ENCODE results near the gene EHMT1. TPM values are rescaled to one million over a fixed set of nuclear protein-coding genes. Genes with fewer than 3 reads are reported as not detected.

EHMT1 gene
- total and polyA plus RNA-seq, 2 experiments from 2014 or later: 162 to 177 TPM

DNA sequence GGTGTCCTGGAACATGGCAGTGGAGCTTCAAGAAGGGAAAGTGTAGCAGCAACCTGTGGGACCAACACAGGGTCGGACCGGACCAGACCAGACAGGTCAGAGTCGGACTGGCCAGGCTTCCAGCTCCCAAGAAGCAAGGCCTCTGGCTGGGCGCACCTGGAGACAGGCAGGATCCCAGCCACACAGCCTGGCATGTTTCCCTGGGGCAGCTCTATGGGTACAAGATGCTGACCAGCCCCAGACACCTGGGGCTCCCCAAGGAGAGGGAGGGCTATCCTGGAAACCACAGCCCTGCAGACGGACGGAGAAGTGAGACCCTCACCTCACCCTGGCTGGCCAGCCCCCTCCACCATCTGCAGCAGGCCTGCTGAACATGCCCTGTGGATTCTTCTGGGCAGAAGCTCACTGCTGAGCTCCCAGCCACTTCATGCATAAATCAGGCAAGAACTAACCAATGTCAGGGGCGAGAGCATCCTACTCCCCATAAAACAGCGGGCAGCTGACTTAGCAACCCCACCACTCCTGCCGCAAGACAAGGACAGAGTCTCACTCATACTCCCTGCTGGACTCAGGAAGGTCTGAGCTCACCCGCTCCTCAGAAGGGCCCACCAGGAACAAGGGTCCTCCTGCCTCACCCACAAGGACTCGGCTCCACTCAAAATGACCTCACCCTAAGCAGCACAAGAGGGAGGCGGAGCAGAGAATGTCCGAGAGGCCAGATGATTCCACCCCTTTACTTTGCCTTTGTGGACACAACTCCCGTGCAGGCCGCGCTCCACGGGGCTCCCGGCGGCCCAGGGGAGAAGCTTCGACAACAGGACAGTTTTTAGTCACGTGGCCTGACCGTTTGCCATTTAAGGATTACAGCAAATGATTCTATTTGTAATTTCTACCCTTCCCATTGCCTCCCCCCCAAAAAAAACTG, 37.2 kb upstream of the EHMT1 start:
- peaks cover 58% of the 10 kb centered on the region for H3K36me3 Mint-ChIP-seq (ENCODE audit: low read depth)
- peaks cover 31% of the 10 kb centered on the region for H3K27me3 Mint-ChIP-seq (ENCODE audit: insufficient read depth, low read depth, poor library complexity)
- H3K27ac Mint-ChIP-seq: peak overlapping the region; percentile 23; the same call in 1 of the 2 replicates

More for the DNA sequence above, 37.2 kb upstream of the EHMT1 start:
- no peak for TF ChIP-seq POLR2AphosphoS5 (IDR thresholded peaks at IDR 0.05; ENCODE audit: low read depth)
- no peak for TF ChIP-seq ZNF331 (CRISPR knock-in tag; IDR thresholded peaks at IDR 0.05; ENCODE audit: low read depth)
- TF ChIP-seq REST (IDR thresholded peaks at IDR 0.05; ENCODE audit: unreplicated experiment): no peak
- no peak for TF ChIP-seq CREB1 (CRISPR knock-in tag; IDR thresholded peaks at IDR 0.05; ENCODE audit: low read depth)
- TF ChIP-seq, protein P1, sequence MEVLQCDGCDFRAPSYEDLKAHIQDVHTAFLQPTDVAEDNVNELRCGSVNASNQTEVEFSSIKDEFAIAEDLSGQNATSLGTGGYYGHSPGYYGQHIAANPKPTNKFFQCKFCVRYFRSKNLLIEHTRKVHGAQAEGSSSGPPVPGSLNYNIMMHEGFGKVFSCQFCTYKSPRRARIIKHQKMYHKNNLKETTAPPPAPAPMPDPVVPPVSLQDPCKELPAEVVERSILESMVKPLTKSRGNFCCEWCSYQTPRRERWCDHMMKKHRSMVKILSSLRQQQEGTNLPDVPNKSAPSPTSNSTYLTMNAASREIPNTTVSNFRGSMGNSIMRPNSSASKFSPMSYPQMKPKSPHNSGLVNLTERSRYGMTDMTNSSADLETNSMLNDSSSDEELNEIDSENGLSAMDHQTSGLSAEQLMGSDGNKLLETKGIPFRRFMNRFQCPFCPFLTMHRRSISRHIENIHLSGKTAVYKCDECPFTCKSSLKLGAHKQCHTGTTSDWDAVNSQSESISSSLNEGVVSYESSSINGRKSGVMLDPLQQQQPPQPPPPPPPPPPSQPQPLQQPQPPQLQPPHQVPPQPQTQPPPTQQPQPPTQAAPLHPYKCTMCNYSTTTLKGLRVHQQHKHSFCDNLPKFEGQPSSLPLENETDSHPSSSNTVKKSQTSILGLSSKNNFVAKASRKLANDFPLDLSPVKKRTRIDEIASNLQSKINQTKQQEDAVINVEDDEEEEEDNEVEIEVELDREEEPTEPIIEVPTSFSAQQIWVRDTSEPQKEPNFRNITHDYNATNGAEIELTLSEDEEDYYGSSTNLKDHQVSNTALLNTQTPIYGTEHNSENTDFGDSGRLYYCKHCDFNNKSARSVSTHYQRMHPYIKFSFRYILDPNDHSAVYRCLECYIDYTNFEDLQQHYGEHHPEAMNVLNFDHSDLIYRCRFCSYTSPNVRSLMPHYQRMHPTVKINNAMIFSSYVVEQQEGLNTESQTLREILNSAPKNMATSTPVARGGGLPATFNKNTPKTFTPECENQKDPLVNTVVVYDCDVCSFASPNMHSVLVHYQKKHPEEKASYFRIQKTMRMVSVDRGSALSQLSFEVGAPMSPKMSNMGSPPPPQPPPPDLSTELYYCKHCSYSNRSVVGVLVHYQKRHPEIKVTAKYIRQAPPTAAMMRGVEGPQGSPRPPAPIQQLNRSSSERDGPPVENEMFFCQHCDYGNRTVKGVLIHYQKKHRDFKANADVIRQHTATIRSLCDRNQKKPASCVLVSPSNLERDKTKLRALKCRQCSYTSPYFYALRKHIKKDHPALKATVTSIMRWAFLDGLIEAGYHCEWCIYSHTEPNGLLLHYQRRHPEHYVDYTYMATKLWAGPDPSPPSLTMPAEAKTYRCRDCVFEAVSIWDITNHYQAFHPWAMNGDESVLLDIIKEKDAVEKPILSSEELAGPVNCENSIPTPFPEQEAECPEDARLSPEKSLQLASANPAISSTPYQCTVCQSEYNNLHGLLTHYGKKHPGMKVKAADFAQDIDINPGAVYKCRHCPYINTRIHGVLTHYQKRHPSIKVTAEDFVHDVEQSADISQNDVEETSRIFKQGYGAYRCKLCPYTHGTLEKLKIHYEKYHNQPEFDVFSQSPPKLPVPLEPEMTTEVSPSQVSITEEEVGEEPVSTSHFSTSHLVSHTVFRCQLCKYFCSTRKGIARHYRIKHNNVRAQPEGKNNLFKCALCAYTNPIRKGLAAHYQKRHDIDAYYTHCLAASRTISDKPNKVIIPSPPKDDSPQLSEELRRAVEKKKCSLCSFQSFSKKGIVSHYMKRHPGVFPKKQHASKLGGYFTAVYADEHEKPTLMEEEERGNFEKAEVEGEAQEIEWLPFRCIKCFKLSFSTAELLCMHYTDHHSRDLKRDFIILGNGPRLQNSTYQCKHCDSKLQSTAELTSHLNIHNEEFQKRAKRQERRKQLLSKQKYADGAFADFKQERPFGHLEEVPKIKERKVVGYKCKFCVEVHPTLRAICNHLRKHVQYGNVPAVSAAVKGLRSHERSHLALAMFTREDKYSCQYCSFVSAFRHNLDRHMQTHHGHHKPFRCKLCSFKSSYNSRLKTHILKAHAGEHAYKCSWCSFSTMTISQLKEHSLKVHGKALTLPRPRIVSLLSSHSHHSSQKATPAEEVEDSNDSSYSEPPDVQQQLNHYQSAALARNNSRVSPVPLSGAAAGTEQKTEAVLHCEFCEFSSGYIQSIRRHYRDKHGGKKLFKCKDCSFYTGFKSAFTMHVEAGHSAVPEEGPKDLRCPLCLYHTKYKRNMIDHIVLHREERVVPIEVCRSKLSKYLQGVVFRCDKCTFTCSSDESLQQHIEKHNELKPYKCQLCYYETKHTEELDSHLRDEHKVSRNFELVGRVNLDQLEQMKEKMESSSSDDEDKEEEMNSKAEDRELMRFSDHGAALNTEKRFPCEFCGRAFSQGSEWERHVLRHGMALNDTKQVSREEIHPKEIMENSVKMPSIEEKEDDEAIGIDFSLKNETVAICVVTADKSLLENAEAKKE (CRISPR knock-in tag; IDR thresholded peaks at IDR 0.05): no peak
- no peak for TF ChIP-seq EZH2 (IDR thresholded peaks at IDR 0.05; ENCODE audit: low read depth, unreplicated experiment)
- TF ChIP-seq ZNF114 (CRISPR knock-in tag; IDR thresholded peaks at IDR 0.05): no peak
- TF ChIP-seq, protein P2, sequence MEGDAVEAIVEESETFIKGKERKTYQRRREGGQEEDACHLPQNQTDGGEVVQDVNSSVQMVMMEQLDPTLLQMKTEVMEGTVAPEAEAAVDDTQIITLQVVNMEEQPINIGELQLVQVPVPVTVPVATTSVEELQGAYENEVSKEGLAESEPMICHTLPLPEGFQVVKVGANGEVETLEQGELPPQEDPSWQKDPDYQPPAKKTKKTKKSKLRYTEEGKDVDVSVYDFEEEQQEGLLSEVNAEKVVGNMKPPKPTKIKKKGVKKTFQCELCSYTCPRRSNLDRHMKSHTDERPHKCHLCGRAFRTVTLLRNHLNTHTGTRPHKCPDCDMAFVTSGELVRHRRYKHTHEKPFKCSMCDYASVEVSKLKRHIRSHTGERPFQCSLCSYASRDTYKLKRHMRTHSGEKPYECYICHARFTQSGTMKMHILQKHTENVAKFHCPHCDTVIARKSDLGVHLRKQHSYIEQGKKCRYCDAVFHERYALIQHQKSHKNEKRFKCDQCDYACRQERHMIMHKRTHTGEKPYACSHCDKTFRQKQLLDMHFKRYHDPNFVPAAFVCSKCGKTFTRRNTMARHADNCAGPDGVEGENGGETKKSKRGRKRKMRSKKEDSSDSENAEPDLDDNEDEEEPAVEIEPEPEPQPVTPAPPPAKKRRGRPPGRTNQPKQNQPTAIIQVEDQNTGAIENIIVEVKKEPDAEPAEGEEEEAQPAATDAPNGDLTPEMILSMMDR (conservative IDR thresholded peaks at IDR 0.05; ENCODE audit: low read depth in 2 of 2): no peak
- TF ChIP-seq NANOG (IDR thresholded peaks at IDR 0.05; ENCODE audit: borderline replicate concordance): no peak
- TF ChIP-seq STAT1 (IDR thresholded peaks at IDR 0.05; ENCODE audit: unreplicated experiment): no peak
- no peak for TF ChIP-seq EZH2phosphoT487 (IDR thresholded peaks at IDR 0.05; ENCODE audit: unreplicated experiment)
- TF ChIP-seq JUNB (IDR thresholded peaks at IDR 0.05; ENCODE audit: unreplicated experiment): no peak
- TF ChIP-seq, protein P3, sequence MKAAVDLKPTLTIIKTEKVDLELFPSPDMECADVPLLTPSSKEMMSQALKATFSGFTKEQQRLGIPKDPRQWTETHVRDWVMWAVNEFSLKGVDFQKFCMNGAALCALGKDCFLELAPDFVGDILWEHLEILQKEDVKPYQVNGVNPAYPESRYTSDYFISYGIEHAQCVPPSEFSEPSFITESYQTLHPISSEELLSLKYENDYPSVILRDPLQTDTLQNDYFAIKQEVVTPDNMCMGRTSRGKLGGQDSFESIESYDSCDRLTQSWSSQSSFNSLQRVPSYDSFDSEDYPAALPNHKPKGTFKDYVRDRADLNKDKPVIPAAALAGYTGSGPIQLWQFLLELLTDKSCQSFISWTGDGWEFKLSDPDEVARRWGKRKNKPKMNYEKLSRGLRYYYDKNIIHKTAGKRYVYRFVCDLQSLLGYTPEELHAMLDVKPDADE (IDR thresholded peaks at IDR 0.05): no peak
- Histone ChIP-seq H3K4me3 (no peak overlapping the region), H3K4me1 (ENCODE audit: insufficient read depth) (peaks cover 20% of the 10 kb centered on the region), H3K79me2 (replicated peaks; ENCODE audit: insufficient read depth) (peaks cover 29% of the 10 kb centered on the region), H2AFZ (no peak overlapping the region), H3F3A (replicated peaks; ENCODE audit: low read depth) (peaks cover 24% of the 10 kb centered on the region; the same call in 1 of the 2 replicates), H3K36me3 (ENCODE audit: insufficient read depth) (peaks cover 12% of the 10 kb centered on the region; the same call in 1 of the 2 replicates), H3K27me3 (ENCODE audit: insufficient read depth) (no peaks in the 10 kb centered on the region), H3K4me2 (no peak overlapping the region), H3K9me2 (ENCODE audit: insufficient read depth) (no peaks in the 10 kb centered on the region), H3K27ac (ENCODE audit: low read depth) (no peak overlapping the region), H4K20me1 (replicated peaks; ENCODE audit: insufficient read depth) (peaks cover 11% of the 10 kb centered on the region)
- no peak for DNase-seq (ENCODE audit: low spot score)
- Mint-ChIP-seq H3K4me1 (peaks cover 31% of the 10 kb centered on the region), H3K4me3 (no peak overlapping the region), H3K9me3 (no peaks in the 10 kb centered on the region)
- ATAC-seq: no peak
